GM10248 (cell line): Measurements from ENCODE around the gene ADNP.

Experiments
- CTCF ChIA-PET: fragments of 300-600 bp; sonication (Branson Sonifier 250); formaldehyde crosslinking; extraction: SDS; loops from one replicate; lab custom pipeline; 2021; ENCODE audit warnings: antibody characterized with exemption; lab: Yijun Ruan, JAX
- POLR2A ChIA-PET: fragments of 350-650 bp; sonication (Branson Sonifier 250); formaldehyde crosslinking; extraction: SDS; loops from one replicate; lab custom pipeline; 2020; ENCODE audit warnings: antibody characterized with exemption; lab: Yijun Ruan, JAX
- DNase-seq: peaks from one replicate; pipeline ENCODE4 v3.0.0; 2012; ENCODE audit errors: extremely low spot score
- CTCF ChIP-seq: IDR thresholded peaks from 2 replicates; pipeline ENCODE4 v1.5.1; 2012; ENCODE audit warnings: mild to moderate bottlenecking, low read depth; ENCODE audit errors: extremely low read depth, missing control alignments, control extremely low read depth

Gene ADNP

DNA sequence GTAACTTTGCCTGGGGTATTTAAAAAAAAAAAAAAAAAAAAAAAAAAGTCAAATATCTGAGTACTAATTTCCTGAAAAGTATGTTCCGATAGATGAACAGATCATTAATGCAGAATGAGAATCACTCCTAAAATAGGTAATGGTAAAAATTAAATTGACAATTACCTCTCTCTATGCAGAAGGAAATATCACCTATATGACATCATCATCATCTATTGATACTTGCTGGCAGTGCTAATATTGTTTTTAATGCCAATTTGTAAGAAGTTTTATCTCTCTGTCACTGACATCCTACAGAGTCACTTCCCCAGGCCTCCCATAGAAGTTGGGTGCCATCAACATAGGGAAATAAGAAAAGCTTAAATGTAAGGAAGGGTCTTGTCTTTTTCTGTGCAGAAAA, 29.9 kb downstream of the ADNP start:
- POLR2A ChIA-PET: no interaction called here
- CTCF ChIA-PET: interaction anchor here (1.7 kb wide), 1 partner anchor 15 kb away, joined by 3 read pairs; no protein-coding TSS in a partner anchor
- no peak for TF ChIP-seq CTCF
- no peak for DNase-seq

- CTCF ChIA-PET: interaction anchor here (0.9 to 2.6 kb wide), 3 partner anchors 16 to 31 kb away, joined by 3 to 7 read pairs (median 3); partner anchors contain the start of gene ADNP
- POLR2A ChIA-PET: no interaction called here
- no peak for TF ChIP-seq CTCF
- DNase-seq: no peak
Measured at GRCh38 chr20:50900261-50900660, 31.0 kb downstream of the ADNP start.

DNA sequence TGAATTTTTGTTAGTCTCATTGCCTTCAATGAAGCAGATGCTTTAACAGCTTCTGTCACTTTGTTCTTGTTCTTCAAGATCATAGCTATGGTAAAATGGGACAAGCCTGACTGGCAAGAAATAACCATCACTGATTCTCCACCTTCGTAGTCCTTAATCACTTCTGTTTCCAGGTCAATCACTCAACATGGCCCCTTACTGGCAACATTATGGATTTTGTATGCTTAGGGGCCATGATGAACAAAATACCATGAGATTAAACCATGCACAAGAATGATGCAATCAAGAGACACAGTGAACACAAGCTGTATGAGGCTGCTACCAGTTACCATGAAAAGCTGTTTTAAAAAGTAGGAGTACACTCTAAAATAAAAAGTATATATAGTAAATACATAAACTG, 32.8 kb downstream of the ADNP start:
- POLR2A ChIA-PET: no interaction called here
- CTCF ChIA-PET: interaction anchor here (1.0 to 2.6 kb wide), 6 partner anchors 14 to 104 kb away, joined by 3 to 7 read pairs (median 5); partner anchors contain the start of gene BCAS4

GRCh38 chr20:50895111-50895830, 36.0 kb downstream of the ADNP start:
- CTCF ChIA-PET: interaction anchor here (0.6 to 1.5 kb wide), 11 partner anchors 8 to 146 kb away, joined by 3 to 6 read pairs (median 3); partner anchors contain the start of gene BCAS4

More for the DNA sequence above, 32.8 kb downstream of the ADNP start:
- no peak for TF ChIP-seq CTCF
- no peak for DNase-seq

GRCh38 chr20:50893620-50894019, 37.6 kb downstream of the ADNP start:
- CTCF ChIA-PET: interaction anchor here (1.2 to 1.5 kb wide), 3 partner anchors 9 to 38 kb away, joined by 3 read pairs; partner anchors contain the start of gene ADNP
- no peak for TF ChIP-seq CTCF
- DNase-seq: no peak
- POLR2A ChIA-PET: no interaction called here

More at GRCh38 chr20:50895111-50895830, 36.0 kb downstream of the ADNP start:
- TF ChIP-seq CTCF: no peak
- DNase-seq: no peak
- POLR2A ChIA-PET: no interaction called here

DNA sequence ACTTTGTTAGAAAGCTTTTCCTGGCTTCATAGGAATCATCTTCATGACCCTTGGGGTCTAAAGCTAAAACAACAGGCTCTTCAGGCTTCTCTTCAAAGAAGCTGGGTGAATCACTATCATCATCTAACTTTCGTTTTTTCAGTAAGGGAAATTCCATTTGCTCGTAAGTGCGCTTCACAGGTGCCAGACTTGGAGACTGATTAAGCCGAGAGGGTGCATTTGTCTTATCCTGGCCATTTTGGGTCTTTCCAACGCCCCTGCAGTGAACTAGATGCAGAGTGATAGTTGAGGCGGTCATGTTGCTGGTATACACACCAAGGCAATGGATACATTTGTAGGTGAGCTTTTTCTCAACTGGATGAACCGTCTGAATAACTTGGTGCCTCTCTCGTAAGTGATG, 38.8 kb downstream of the ADNP start:
- CTCF ChIA-PET: interaction anchor here (1.0 to 2.4 kb wide), 6 partner anchors 18 to 104 kb away, joined by 3 to 11 read pairs (median 4); partner anchors contain the start of genes ADNP and BCAS4
- TF ChIP-seq CTCF: no peak
- POLR2A ChIA-PET: no interaction called here

More for the DNA sequence above, 38.8 kb downstream of the ADNP start:
- DNase-seq: no peak
